ENCODE data around the gene NLRC5.
"Not testable (repeated sequence)": the region's sequence is repeated elsewhere in the genome, so short reads cannot be mapped to it uniquely, and the experiment has no call there.

Gene NLRC5

GRCh38 chr16:56995136-56995805 lies 5.9 kb downstream of the NLRC5 start:
- peaks cover 10% of the 10 kb centered on the region; the same call in 1 of the 2 replicates for H3K4me1 ChIP-seq (ENCODE audit: insufficient read depth, low read length)
- no peaks in the 10 kb centered on the region for H3K9me3 ChIP-seq (ENCODE audit: control insufficient read depth, insufficient read depth, low read length)
- H3K9ac ChIP-seq (ENCODE audit: low read depth, low read length), result no peak overlapping the region
- no peaks in the 10 kb centered on the region for H3K36me3 ChIP-seq (ENCODE audit: insufficient read depth, low read length)

GRCh38 chr16:56997264-56997663 lies 7.9 kb downstream of the NLRC5 start:
- Histone ChIP-seq H3K9me3 (ENCODE audit: control insufficient read depth, insufficient read depth, low read length) (no peaks in the 10 kb centered on the region), H3K36me3 (ENCODE audit: insufficient read depth, low read length) (no peaks in the 10 kb centered on the region), H3K9ac (ENCODE audit: low read depth, low read length) (no peak overlapping the region), H3K4me1 (ENCODE audit: insufficient read depth, low read length) (no peaks in the 10 kb centered on the region)

- no peaks in the 10 kb centered on the region for H3K9me3 ChIP-seq (ENCODE audit: control insufficient read depth, insufficient read depth, low read length)
- no peaks in the 10 kb centered on the region for H3K36me3 ChIP-seq (ENCODE audit: insufficient read depth, low read length)
- no peaks in the 10 kb centered on the region for H3K4me1 ChIP-seq (ENCODE audit: insufficient read depth, low read length)
- no peak overlapping the region for H3K9ac ChIP-seq (ENCODE audit: low read depth, low read length)
Measured at GRCh38 chr16:56997931-56998330, 8.6 kb downstream of the NLRC5 start.

- Histone ChIP-seq H3K4me1 (ENCODE audit: insufficient read depth, low read length) (no peaks in the 10 kb centered on the region), H3K36me3 (ENCODE audit: insufficient read depth, low read length) (no peaks in the 10 kb centered on the region)
Measured at GRCh38 chr16:56998352-56998751, 9.0 kb downstream of the NLRC5 start.

GRCh38 chr16:56998861-56999260 lies 9.5 kb downstream of the NLRC5 start:
- H3K36me3 ChIP-seq (ENCODE audit: insufficient read depth, low read length), result no peaks in the 10 kb centered on the region
- H3K4me1 ChIP-seq (ENCODE audit: insufficient read depth, low read length), result no peaks in the 10 kb centered on the region
- H3K9ac ChIP-seq (ENCODE audit: low read depth, low read length), result no peak overlapping the region
- H3K9me3 ChIP-seq (ENCODE audit: control insufficient read depth, insufficient read depth, low read length), result no peaks in the 10 kb centered on the region

More at GRCh38 chr16:56998352-56998751, 9.0 kb downstream of the NLRC5 start:
- Histone ChIP-seq H3K9ac (ENCODE audit: low read depth, low read length) (no peak overlapping the region), H3K9me3 (ENCODE audit: control insufficient read depth, insufficient read depth, low read length) (no peaks in the 10 kb centered on the region)

- H3K4me1 ChIP-seq (ENCODE audit: insufficient read depth, low read length), result no peaks in the 10 kb centered on the region
- H3K36me3 ChIP-seq (ENCODE audit: insufficient read depth, low read length), result no peaks in the 10 kb centered on the region
- no peak overlapping the region for H3K9ac ChIP-seq (ENCODE audit: low read depth, low read length)
- H3K9me3 ChIP-seq (ENCODE audit: control insufficient read depth, insufficient read depth, low read length), result no peaks in the 10 kb centered on the region
Measured at GRCh38 chr16:56999409-57000270, 10.3 kb downstream of the NLRC5 start.

- H3K9ac ChIP-seq (ENCODE audit: low read depth, low read length), result no peak overlapping the region
- no peaks in the 10 kb centered on the region for H3K4me1 ChIP-seq (ENCODE audit: insufficient read depth, low read length)
- H3K9me3 ChIP-seq (ENCODE audit: control insufficient read depth, insufficient read depth, low read length), result no peaks in the 10 kb centered on the region
- H3K36me3 ChIP-seq (ENCODE audit: insufficient read depth, low read length), result no peaks in the 10 kb centered on the region
Measured at GRCh38 chr16:57000271-57001025, 11.1 kb downstream of the NLRC5 start.

- Histone ChIP-seq H3K9me3 (ENCODE audit: control insufficient read depth, insufficient read depth, low read length) (no peaks in the 10 kb centered on the region), H3K36me3 (ENCODE audit: insufficient read depth, low read length) (no peaks in the 10 kb centered on the region), H3K4me1 (ENCODE audit: insufficient read depth, low read length) (no peaks in the 10 kb centered on the region), H3K9ac (ENCODE audit: low read depth, low read length) (no peak overlapping the region)
Measured at GRCh38 chr16:57001026-57001679, 11.8 kb downstream of the NLRC5 start.

- H3K4me1 ChIP-seq (ENCODE audit: insufficient read depth, low read length), result no peaks in the 10 kb centered on the region
- no peak overlapping the region for H3K9ac ChIP-seq (ENCODE audit: low read depth, low read length)
- no peaks in the 10 kb centered on the region for H3K36me3 ChIP-seq (ENCODE audit: insufficient read depth, low read length)
- H3K9me3 ChIP-seq (ENCODE audit: control insufficient read depth, insufficient read depth, low read length), result no peaks in the 10 kb centered on the region
Measured at GRCh38 chr16:57003439-57004386, 14.4 kb downstream of the NLRC5 start.

- Histone ChIP-seq H3K4me1 (ENCODE audit: insufficient read depth, low read length) (no peaks in the 10 kb centered on the region), H3K9ac (ENCODE audit: low read depth, low read length) (no peak overlapping the region), H3K36me3 (ENCODE audit: insufficient read depth, low read length) (no peaks in the 10 kb centered on the region), H3K9me3 (ENCODE audit: control insufficient read depth, insufficient read depth, low read length) (no peaks in the 10 kb centered on the region)
Measured at GRCh38 chr16:57004387-57005250, 15.3 kb downstream of the NLRC5 start.

- not testable (repeated sequence) for H3K4me1 ChIP-seq (ENCODE audit: insufficient read depth, low read length); H3K9me3 ChIP-seq (ENCODE audit: control insufficient read depth, insufficient read depth, low read length); H3K9ac ChIP-seq (ENCODE audit: low read depth, low read length); H3K36me3 ChIP-seq (ENCODE audit: insufficient read depth, low read length)
Measured at GRCh38 chr16:57005597-57005996, 16.2 kb downstream of the NLRC5 start.

- H3K9me3 ChIP-seq (ENCODE audit: control insufficient read depth, insufficient read depth, low read length), result no peaks in the 10 kb centered on the region
- no peak overlapping the region for H3K9ac ChIP-seq (ENCODE audit: low read depth, low read length)
- H3K4me1 ChIP-seq (ENCODE audit: insufficient read depth, low read length), result peaks cover 1% of the 10 kb centered on the region; the same call in 1 of the 2 replicates
- no peaks in the 10 kb centered on the region for H3K36me3 ChIP-seq (ENCODE audit: insufficient read depth, low read length)
Measured at GRCh38 chr16:57007050-57007449, 17.7 kb downstream of the NLRC5 start.

Measured in ES-I3 (cell line).